ENCODE data around the gene IFI44. TPM values are rescaled to one million over a fixed set of nuclear protein-coding genes. Genes with fewer than 3 reads are reported as not detected.

IFI44 gene
- total and polyA plus RNA-seq, 12 donors: 14.9 to 87.1 (median 34.0) TPM

- Histone ChIP-seq H3K27ac (no peak overlapping the region), H3K4me3 (no peak overlapping the region), H3K4me1 (replicated peaks in 1 of 2) (no peaks in the 10 kb centered on the region), H3K36me3 (replicated peaks in 1 of 2) (no peaks in the 10 kb centered on the region), H3K9me3 (replicated peaks in 1 of 3) (no peaks in the 10 kb centered on the region), H3K27me3 (no peaks in the 10 kb centered on the region)
- no peak for TF ChIP-seq CTCF (IDR thresholded peaks at IDR 0.05)
- TF ChIP-seq POLR2A (IDR thresholded peaks at IDR 0.05): no peak
- intact Hi-C loops (cut with DNase I): no loop called here
- no peak for DNase-seq
Observed at GRCh38 chr1:78699813-78700212, 50.2 kb downstream of the IFI44 start.

GRCh38 chr1:78702426-78702825 is 52.8 kb downstream of the IFI44 start:
- 61 to 88% (median 76%) methylated on average over 2 of the region's 2 CpGs for WGBS, 4 donors
- H3K4me3 ChIP-seq: no peak overlapping the region

GRCh38 chr1:78703806-78704205 is 54.2 kb downstream of the IFI44 start:
- Histone ChIP-seq H3K27me3 (no peaks in the 10 kb centered on the region), H3K27ac (no peak overlapping the region), H3K4me3 (no peak overlapping the region), H3K4me1 (replicated peaks in 1 of 2) (no peaks in the 10 kb centered on the region), H3K36me3 (replicated peaks in 1 of 2) (no peaks in the 10 kb centered on the region), H3K9me3 (replicated peaks in 1 of 3) (no peaks in the 10 kb centered on the region)
- DNase-seq: no peak
- TF ChIP-seq POLR2A (IDR thresholded peaks at IDR 0.05) (no peak), CTCF (IDR thresholded peaks at IDR 0.05) (no peak)
- 54 to 67% (median 60%) methylated on average over 4 of the region's 4 CpGs for WGBS, 4 donors
- intact Hi-C loops (cut with DNase I): no loop called here

More at GRCh38 chr1:78702426-78702825, 52.8 kb downstream of the IFI44 start:
- H3K27ac ChIP-seq: no peak overlapping the region
- no peak for DNase-seq
- H3K27me3 ChIP-seq: no peaks in the 10 kb centered on the region
- no peaks in the 10 kb centered on the region for H3K9me3 ChIP-seq (replicated peaks in 1 of 3)
- no peaks in the 10 kb centered on the region for H3K4me1 ChIP-seq (replicated peaks in 1 of 2)
- no peaks in the 10 kb centered on the region for H3K36me3 ChIP-seq (replicated peaks in 1 of 2)
- TF ChIP-seq CTCF (IDR thresholded peaks at IDR 0.05) (no peak), POLR2A (IDR thresholded peaks at IDR 0.05) (no peak)
- intact Hi-C loops (cut with DNase I): no loop called here

- Histone ChIP-seq H3K9me3 (replicated peaks in 1 of 3) (no peaks in the 10 kb centered on the region), H3K27ac (no peak overlapping the region), H3K27me3 (no peaks in the 10 kb centered on the region), H3K4me1 (replicated peaks in 1 of 2) (no peaks in the 10 kb centered on the region), H3K4me3 (no peak overlapping the region), H3K36me3 (replicated peaks in 1 of 2) (no peaks in the 10 kb centered on the region)
- TF ChIP-seq POLR2A (IDR thresholded peaks at IDR 0.05) (no peak), CTCF (IDR thresholded peaks at IDR 0.05) (no peak)
- DNase-seq: no peak
- WGBS, 4 donors: 56 to 66% (median 60%) methylated on average over 3 of the region's 3 CpGs
- intact Hi-C loops (cut with DNase I): no loop called here
Observed at GRCh38 chr1:78712467-78713051, 62.9 kb downstream of the IFI44 start.

Measured in adrenal gland (tissue), 12 donors.